ENCODE results near the gene CXCR3.
"Not testable (repeated sequence)": the region's sequence is repeated elsewhere in the genome, so short reads cannot be mapped to it uniquely, and the experiment has no call there.

Gene CXCR3

DNA sequence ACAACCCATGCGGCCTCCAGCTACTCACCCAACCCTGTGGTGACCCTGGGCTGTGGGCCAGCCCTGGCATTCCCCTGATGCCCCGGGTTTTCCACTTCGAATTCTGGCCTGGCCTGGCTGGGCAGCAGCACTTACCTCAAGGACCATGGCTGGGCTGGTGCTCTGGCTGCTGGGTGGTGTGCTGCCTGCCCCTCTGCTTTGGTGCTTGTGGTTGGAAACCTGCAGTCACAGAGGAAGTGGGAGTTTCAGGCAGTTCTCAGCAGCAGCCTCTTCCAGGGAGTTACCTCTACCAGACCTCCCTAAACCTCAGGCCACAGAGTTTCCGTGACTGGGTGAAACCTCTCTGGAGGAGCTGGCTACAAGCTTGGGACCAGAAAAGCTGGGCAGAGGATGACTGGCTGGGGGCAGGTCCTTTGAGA is at the start of gene CXCR3:
CXCR3 (minus strand) TSS at position 209 of the 419 bp plus-strand sequence; CDS start at position 147, 62 bp downstream.
- peak in 1 of 2 donors; percentile 62 for DNase-seq

DNA sequence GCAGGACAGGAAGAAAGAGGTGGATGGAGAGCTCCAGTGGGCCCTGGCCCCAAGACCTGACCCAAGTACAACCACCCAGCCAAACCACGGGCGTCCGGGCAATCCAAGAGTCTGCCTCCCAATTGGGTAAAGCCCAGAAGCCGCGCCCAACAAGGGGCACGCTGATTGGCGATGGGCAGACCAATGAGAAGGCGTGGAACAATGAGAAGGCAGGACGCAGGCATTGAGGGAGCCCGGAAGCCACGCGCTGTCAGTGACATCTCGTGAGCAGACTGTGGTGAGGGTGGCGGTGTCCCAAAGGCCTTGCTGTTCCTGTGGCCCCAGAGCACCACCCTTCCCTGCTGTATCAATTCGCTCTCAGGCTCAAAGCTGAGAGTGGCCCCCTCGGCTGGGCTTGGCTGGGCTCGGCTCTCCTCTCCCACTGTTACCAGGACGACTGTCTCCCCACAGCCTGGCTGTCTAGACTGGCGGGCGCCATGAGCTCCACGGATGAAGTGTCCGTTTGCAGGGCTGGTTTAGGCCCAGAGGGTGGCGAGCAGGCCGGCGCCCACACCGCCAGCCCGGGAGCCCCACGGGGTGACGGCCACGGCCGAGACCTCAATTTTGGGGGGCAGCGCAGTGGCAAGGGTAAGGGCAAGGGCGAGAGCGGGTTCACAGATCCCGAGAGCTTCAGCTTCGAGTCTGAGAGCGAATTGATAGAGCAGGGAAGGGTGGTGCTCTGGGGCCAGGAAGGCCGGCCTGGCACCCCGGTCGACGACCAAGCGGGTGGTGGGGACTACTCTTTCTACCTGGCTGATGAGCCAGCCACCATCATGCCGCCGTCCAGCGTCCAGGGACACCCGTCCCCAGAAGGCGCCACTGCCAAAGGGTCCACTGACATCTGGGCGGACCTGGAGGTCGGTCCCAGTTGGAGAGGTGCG is 49.3 kb upstream of the CXCR3 start, which contains the start of gene LOC101059915:
LOC101059915 (plus strand) TSS at position 219 of the 920 bp plus-strand sequence.
- no peak for DNase-seq

DNA sequence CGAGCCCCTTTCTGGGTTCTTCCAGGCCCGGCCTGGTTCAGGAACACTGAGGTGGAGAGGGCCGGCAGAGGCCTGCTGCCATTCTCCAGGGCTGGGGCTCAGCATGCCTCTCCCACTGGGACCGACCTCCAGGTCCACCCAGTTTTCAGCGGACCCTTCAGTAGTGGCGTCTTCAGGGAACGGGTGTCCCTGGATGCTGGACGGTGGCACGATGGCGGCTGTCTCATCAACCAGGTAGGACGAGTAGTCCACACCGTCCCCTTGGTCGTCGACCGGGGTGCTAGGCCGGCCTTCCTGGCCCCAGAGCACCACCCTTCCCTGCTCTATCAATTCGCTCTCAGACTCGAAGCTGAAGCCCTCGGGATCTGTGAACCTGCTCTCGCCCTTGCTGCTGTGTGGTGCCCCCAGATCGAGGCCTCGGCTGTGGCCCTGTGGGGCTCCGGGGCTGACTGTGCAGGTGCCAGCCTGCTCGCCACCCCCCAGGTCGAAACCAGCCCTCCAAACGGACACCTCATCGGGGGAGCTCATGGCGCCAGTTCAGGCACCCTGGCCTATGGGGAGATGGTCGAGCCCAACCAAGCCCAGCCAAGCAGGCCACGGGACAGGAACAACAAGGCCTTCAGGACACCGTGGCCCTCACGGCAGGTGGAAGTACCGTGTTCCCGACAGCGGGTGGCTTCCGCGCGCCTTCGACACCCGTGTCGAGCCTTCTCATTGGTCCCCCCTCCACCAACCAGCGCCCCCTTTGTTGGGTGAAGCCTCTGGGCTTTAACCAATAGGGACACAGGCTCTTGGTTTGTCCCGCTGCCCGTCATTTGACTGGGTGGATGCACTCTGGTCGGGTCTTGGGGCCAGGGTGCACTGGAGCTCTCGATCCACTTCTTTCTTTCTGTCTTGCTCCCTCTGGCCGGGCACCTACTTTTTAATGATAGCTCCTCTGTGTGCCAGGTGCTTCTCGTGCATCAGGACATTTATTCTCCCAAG is 48.2 kb upstream of the CXCR3 start:
- DNase-seq, result no peak

DNA sequence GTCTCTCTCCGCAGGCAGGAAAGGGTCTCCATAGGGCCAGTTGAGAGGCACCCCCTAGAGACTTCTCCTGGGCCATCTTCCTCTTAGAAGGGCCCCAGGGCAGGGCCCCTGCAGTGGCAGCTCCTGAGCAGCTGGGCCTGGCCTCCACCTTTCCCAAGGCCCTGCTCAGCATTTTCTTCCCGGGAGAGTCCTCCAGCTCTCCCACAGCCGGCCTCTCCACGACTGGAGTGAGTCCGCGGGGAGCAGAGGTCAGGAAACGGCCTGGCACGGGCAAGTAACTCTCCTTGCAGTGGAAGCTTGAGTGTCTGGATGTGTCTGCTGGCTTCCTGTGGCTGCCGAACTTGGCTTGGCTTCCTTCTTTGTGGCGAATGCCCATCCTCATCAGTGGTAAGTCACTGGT is 47.4 kb upstream of the CXCR3 start:
- no peak for DNase-seq

DNA sequence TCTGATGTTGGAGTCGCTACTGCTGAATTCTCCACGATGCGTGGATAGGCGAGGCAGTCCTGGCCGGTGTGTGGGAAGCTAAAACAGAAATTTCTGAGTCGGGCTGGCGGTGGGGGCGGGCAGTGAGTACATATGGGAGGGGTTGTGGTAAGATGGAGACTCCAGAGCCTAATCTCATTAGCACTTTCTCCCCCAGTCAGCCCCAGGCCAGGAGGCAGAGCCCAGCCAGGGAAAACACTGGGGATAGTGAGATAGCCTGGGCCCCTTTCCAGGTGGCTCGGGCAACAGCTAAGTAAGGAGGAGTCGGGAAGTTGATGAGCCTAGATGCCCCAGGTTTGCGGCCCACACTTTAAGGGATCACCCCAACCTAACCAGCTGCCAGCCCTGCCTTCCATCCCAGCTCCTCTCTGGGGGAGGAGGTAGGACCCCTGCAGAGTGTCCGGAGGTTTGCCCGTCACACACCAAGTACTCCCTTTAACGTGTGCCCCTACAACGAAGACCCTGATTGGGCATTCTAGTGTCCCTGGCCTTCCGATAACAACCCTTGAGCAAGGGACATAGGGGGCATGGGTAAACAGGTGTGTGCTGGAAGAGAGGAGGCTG is 46.7 kb upstream of the CXCR3 start:
- DNase-seq, result no peak

DNA sequence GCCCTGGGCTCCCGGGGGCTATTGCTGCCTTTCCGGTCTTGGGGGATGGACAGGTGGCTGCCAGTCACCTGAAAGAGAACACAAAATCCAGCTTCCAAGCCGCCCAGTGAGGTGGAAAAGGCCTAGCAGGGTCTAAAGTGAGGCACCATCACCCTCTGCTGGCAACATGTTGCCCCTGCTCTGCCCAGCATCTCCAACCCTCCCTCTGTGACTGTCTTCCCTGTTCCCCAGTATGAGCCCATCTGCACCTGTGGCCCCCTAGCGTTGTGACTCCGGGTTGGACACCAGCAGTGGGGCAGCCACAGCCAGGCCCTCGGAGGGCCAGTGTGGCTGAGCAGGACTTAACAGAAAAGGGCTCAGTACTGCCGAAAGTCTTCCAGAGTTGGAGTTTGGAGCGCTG is 45.9 kb upstream of the CXCR3 start:
- DNase-seq, result peak in 1 of 2 donors; percentile 17

DNA sequence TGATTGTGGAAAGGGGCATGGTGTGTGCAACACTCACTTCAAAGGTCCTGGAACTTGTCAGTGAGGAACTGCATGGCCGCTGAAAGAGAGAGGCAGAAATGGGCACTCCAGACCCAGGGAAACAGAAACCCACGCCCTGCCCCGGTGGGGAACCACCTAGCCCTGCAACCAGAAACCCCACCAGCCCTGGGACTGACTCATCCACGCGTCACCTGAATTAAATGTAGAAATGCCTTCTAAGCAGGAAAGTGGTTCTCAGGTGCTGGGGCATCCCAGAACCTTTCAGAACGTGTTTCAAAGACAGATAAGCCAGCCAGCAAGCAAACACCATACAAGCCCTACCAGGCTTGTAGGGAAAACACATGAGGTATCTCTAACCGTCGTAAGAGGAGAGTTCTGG is 44.9 kb upstream of the CXCR3 start:
- not testable (repeated sequence) for DNase-seq

DNA sequence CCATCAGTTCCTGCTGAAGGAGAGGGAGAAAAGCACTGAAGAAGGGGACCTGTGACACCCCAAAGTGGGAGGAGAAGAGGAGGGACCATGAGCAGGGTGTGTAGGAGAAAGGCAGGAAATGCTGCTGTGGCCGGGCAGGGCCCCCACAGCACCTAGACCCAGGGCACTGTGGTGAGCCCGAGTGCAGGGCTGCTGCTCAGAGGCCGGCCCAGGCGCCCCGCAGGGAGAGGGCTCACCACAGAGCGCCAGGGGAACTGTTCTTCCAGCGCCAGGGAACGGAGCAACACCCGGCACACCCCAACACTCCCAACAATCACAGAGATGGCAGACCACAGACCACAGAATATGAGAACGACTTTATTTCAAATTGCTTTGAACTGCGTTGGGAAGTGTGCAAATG is 44.3 kb upstream of the CXCR3 start:
- DNase-seq, result not testable (repeated sequence)

DNA sequence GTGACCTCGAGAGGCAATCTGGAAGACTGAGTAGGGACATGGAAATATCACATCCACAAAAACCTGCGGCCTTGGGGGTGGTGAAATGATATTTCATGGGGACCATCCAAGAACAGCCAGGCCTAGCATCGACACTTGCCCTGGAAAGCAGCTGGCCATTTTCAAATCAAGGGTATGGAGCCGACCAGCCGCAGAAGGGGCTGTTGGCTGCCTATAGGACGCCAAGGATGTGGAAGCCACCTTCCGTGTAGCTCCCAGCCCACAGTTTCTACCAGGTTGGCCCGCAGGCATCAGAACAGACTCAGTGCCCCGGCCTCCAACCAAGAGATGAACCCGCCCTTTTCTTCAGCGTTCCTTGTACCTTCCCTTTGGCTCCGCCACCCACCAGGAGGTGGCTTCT is 43.6 kb upstream of the CXCR3 start:
- no peak for DNase-seq

DNA sequence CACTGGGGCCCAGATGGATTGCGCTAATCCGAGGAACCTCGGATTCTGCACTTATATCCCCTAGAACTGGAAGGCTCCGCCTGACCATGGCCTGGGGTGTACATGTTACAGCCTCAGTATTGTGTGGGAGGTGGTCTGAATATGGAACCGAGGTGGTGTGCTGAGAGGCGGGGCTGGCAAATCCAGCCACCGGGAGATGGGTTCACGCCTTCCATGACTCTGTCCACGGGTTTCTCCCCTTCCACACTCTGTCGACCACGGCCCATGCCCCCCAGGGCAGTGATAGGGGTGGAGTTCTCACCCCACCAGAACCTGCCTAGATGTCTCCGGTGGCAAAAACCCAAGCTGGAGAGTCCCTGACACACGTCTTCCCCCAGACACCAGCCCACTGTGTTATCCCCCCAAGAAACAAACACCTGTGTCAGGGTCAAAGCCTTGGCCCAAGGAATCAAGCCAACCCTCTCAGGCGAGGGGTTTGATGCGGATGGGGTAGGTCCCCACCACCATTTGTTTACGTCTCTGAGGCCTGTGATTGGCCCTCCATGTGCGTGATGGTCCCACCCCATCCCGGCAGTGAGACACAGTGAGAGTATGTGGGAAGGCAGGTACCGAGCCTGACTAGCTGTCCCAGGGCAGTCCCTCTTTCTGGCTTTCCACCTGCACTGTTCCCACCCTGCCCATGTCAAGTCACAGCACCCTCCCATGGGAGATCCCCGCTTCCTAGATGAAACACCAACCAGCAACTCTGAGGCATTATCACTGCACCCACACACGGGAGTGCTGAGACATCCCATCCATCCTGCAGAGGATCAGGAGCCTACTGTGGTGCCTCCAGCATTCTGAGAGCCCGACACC is 42.5 kb upstream of the CXCR3 start:
- no peak for DNase-seq

DNA sequence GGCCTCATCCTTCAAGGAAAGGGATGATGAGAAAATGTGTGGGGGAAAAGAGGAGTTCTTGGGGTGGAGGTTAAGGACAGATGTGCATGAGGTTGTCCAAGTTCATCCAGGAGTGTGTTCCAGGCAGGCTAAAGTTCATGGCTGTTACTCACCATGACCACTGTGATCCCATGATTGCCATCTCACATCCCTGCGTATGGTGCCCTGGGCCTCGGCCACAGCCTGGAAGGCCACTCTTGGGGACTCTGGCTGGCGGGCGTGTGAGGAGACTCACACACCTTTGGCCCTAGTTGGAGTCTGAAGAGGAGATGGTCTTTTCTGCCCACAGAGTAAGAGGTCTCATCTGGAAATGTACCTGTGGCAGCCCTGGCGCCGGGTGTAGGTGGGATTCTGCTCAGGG is 41.6 kb upstream of the CXCR3 start:
- DNase-seq, result no peak

DNA sequence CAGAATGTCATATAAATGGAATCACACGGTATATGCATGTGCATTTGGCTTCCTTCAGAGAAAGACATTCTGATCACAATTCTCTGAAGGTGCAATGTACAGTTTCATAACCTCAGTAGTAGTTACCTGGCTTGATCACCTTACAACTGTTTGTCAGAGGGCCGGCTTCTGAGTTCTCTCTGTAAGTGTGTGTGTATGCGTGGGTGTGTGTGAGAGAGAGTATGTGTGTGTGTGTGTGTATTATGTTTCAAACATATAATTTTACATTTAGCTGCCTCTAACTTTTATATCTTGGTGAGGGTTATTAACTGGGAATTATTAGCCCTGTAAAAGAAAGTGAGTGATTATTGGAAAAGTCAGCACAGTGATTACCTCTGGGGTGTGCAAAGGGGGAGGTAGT is 41.0 kb upstream of the CXCR3 start:
- DNase-seq, result no peak

DNA sequence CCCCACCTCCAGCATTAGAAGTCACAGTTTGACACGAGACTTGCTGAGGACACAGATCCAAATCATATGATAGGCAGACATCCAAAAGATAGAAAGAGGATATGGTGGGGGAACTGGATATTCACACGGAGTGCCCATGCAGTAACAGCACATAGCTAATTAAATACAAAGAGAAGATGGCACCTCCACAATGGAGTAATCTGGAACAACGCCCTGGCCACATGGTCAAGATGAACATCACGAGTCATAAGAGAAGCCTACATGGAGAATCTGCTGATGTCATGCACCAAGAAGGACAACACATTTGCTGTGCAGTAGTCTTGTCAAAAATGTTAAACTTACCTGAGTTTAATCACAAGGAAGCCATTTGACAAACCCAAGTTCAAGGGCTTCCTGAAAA is 39.0 kb upstream of the CXCR3 start:
- DNase-seq, result no peak

DNA sequence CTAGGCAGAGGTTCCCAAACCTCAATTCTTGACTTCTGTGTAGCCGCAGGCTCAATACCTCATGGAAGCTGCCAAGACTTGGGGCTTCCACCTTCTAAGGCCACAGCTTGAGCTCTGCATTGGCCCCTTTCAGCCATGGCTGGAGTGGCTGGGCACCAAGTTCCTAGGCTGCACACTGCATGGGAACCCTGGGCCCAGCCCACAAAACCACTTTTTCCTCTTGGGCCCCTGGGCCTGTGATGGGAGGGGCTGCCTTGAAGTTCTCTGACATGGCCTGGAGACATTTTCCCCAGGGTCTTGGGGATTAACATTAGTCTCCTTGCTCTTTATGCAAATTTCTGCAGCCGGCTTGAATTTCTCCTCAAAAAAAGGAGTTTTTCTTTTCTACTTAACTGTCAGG is 35.0 kb upstream of the CXCR3 start:
- DNase-seq, result no peak

DNA sequence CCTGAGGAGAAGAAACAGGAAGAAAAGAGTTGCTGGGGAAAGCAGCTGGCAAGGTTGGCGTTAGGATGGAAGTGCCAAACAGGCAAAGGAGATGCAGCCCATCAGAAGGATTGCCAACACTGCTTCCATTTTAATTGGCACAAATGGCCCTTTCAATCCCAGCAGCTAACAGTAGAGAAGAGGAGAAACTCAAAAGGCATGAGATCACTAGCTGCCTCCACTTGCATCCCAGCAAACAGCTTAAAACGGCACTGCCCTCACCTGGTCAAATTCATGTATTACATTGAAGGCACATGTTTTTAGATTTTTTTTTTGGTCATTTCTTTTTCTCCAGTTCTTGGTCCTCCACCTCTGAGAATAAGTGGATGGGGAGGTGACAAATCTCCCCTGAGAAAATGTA is 34.1 kb upstream of the CXCR3 start:
- no peak for DNase-seq

DNA sequence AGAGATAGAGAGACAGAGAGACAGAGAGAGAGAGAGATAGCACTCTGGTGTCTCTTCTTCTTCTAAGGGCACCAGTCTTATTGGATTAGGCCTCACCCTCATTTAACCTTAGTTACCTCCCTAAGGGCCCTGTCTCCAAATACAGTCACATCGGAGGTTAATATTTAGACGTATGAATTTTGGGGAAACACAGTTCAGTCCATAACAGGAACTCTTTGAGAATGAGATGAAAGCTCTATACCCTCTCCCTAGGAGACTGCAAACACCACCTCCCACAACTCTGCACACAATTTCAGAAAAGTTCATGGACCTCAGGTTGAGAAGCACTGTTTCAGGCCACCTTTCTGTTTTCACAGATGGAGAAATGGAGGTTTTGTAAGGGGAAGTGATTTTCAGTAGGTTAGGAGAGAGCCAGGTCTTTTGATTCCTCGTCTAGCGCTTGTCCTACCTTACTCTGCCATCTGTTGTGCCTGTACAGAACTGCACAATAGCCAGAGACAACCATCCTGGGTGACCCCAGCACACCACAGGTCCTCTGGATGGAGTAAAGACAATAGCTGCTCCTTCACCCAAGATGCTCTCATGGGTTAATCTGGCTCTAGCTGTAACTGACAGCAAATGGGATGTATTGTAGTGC is 32.1 kb upstream of the CXCR3 start:
- no peak for DNase-seq

DNA sequence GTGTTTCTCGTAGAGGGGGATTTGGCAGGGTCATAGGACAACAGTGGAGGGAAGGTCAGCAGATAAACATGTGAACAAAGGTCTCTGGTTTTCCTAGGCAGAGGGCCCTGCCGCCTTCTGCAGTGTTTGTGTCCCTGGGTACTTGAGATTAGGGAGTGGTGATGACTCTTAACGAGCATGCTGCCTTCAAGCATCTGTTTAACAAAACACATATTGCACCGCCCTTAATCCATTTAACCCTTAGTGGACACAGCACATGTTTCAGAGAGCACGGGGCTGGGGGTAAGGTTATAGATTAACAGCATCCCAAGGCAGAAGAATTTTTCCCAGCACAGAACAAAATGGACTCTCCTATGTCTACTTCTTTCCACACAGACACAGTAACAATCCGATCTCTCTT is 26.1 kb upstream of the CXCR3 start:
- not testable (repeated sequence) for DNase-seq

DNA sequence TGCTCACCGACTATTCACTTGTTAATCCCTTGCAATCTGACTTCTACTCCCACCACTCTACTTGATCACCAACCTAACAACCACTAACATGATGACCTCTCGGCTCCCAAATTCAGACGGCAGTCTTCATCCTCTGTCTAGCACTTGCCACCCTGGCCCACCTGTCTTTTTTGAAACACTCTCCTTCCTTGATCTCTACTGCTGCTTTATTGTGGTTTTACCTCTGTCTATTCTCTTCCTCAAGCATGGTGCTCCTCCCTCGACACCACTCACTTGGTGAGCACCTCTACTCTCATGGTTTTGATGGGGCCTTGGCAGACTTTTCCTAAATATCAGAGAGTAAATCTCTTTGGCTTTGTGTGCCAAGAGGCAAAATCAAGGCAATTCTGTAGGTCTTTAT is 21.7 kb upstream of the CXCR3 start:
- no peak for DNase-seq

DNA sequence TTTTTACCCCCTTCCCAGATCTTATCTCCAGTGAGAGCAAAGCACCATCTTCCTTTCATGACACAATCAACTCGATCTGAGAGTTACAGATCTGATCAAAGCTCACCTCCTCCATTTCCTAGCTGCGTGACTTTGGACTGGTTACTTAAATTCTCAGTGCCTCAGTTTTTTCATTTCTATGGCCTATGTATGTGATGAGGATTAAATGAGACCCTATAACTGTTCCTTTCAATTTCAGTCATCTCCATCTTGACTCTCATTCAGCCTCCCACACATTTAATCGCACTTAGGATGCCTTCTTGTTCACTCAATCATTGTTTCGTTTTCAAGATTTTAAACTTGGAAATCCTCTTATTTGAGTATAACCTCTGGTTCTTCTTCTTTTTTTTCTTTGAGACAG is 20.1 kb upstream of the CXCR3 start:
- DNase-seq, result no peak

DNA sequence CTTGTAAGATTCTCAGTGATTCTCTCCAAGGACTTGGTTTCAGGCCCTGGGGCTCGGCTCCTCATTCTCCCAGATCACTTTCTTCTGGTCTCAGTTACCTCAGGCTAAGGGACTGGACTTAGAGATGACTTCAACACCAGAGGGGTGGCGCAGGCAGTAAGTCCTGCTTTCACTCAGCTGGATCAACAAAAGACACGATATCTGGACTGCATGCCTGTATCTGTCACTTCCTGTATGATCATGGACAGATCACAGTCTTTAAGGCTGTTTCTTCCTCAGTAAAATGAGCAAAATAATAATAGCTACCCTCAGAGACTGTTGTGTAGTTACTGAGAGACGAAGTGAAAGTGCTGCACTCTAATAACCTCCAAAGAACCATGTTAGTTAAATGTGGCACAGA is 19.5 kb upstream of the CXCR3 start:
- DNase-seq, result no peak

DNA sequence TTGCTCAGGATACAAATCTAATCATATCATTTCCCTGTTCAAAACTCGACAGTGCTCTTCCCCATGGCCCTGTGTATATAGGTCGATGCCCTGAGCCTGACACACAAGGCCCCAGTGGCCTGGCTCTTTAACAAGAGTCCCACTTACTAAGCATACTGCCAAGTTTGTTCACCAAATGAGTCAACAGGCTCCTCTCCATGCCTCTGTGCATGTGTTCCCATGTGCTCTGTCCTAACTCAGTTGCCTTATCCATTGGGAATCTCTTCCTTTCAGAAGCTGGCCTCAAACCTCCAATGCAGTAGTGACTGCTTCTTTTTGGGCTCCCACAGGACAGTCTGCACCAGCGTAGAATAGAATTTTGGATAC is 18.9 kb upstream of the CXCR3 start:
- DNase-seq, result no peak

Measured in bone marrow (tissue), 2 donors.